ENCODE results near the gene PLA2G4D.

- TF ChIP-seq CTCF (IDR thresholded peaks at IDR 0.05; ENCODE audit: insufficient read depth, low read length, poor library complexity, severe bottlenecking) (no peak), EZH2phosphoT487 (conservative IDR thresholded peaks at IDR 0.05; ENCODE audit: low read length) (no peak)
These were observed at the start of gene PLA2G4D for GRCh38 chr15:42094512-42094963.
